ENCODE measurements around the gene TBL1X. TPM values are rescaled to one million over a fixed set of nuclear protein-coding genes. Genes with fewer than 3 reads are reported as not detected.

Gene TBL1X
- total RNA-seq, 1 donor from 2014 or later: 26.4 TPM

- H3K9ac ChIP-seq (ENCODE audit: low read length): no peak overlapping the region
- H4K20me1 ChIP-seq (ENCODE audit: insufficient read depth, low read length): peaks cover 7% of the 10 kb centered on the region
- H3K36me3 ChIP-seq (ENCODE audit: insufficient read depth, low read length): no peaks in the 10 kb centered on the region
- H3K4me2 ChIP-seq (ENCODE audit: low read length): no peak overlapping the region
- no peak overlapping the region for H3K27ac ChIP-seq (ENCODE audit: low read depth, low read length)
- no peak for DNase-seq (ENCODE audit: low read depth)
- Mint-ChIP-seq H3K27ac (ENCODE audit: unreplicated experiment) (no peak overlapping the region), H3K36me3 (ENCODE audit: low read depth, unreplicated experiment) (no peaks in the 10 kb centered on the region), H3K4me1 (ENCODE audit: low read depth, unreplicated experiment) (peaks cover 37% of the 10 kb centered on the region), H3K4me3 (ENCODE audit: unreplicated experiment) (no peak overlapping the region), H3K27me3 (ENCODE audit: low read depth, unreplicated experiment) (no peaks in the 10 kb centered on the region), H3K9me3 (ENCODE audit: unreplicated experiment) (no peaks in the 10 kb centered on the region)
- no peaks in the 10 kb centered on the region for H3K9me3 ChIP-seq (ENCODE audit: insufficient read depth, low read depth, low read length)
- no peaks in the 10 kb centered on the region for H3K27me3 ChIP-seq (ENCODE audit: insufficient read depth, low read length)
- no peak overlapping the region for H2AFZ ChIP-seq (ENCODE audit: low read depth, low read length)
- no peak for FAIRE-seq
- H3K4me1 ChIP-seq (ENCODE audit: insufficient read depth, low read length): peaks cover 21% of the 10 kb centered on the region
- H3K79me2 ChIP-seq (ENCODE audit: insufficient read depth, low read length): peaks cover 26% of the 10 kb centered on the region
- no peak for TF ChIP-seq EZH2 (IDR thresholded peaks at IDR 0.05; ENCODE audit: insufficient read depth, low read length)
- TF ChIP-seq, protein P1, sequence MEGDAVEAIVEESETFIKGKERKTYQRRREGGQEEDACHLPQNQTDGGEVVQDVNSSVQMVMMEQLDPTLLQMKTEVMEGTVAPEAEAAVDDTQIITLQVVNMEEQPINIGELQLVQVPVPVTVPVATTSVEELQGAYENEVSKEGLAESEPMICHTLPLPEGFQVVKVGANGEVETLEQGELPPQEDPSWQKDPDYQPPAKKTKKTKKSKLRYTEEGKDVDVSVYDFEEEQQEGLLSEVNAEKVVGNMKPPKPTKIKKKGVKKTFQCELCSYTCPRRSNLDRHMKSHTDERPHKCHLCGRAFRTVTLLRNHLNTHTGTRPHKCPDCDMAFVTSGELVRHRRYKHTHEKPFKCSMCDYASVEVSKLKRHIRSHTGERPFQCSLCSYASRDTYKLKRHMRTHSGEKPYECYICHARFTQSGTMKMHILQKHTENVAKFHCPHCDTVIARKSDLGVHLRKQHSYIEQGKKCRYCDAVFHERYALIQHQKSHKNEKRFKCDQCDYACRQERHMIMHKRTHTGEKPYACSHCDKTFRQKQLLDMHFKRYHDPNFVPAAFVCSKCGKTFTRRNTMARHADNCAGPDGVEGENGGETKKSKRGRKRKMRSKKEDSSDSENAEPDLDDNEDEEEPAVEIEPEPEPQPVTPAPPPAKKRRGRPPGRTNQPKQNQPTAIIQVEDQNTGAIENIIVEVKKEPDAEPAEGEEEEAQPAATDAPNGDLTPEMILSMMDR (IDR thresholded peaks at IDR 0.05; ENCODE audit: insufficient read depth, low read depth, low read length): no peak
- no peak overlapping the region for H3K4me3 ChIP-seq (ENCODE audit: insufficient read depth, low read depth, low read length)
Observed at GRCh38 chrX:9529223-9529622, 64.4 kb downstream of the TBL1X start.

- peak; percentile 92 for FAIRE-seq
- DNase-seq (ENCODE audit: low read depth): peak; percentile 82
- Mint-ChIP-seq H3K36me3 (ENCODE audit: low read depth, unreplicated experiment) (no peaks in the 10 kb centered on the region), H3K9me3 (ENCODE audit: unreplicated experiment) (no peaks in the 10 kb centered on the region), H3K4me1 (ENCODE audit: low read depth, unreplicated experiment) (peaks cover 46% of the 10 kb centered on the region), H3K27ac (ENCODE audit: unreplicated experiment) (peak overlapping the region; percentile 41), H3K27me3 (ENCODE audit: low read depth, unreplicated experiment) (no peaks in the 10 kb centered on the region), H3K4me3 (ENCODE audit: unreplicated experiment) (peak overlapping the region; percentile 74)
- peak overlapping the region; percentile 6 for H3K9ac ChIP-seq (ENCODE audit: low read length)
- no peak overlapping the region for H3K27ac ChIP-seq (ENCODE audit: low read depth, low read length)
- H3K79me2 ChIP-seq (ENCODE audit: insufficient read depth, low read length): peaks cover 26% of the 10 kb centered on the region
- no peak overlapping the region for H2AFZ ChIP-seq (ENCODE audit: low read depth, low read length)
- peak overlapping the region; percentile 25 for H3K4me3 ChIP-seq (ENCODE audit: insufficient read depth, low read depth, low read length)
- H3K27me3 ChIP-seq (ENCODE audit: insufficient read depth, low read length): no peaks in the 10 kb centered on the region
- H3K4me1 ChIP-seq (ENCODE audit: insufficient read depth, low read length): peaks cover 32% of the 10 kb centered on the region
- peaks cover 6% of the 10 kb centered on the region for H4K20me1 ChIP-seq (ENCODE audit: insufficient read depth, low read length)
- TF ChIP-seq EZH2 (IDR thresholded peaks at IDR 0.05; ENCODE audit: insufficient read depth, low read length): no peak
- TF ChIP-seq, protein P1 (IDR thresholded peaks at IDR 0.05; ENCODE audit: insufficient read depth, low read depth, low read length): no peak
- no peaks in the 10 kb centered on the region for H3K9me3 ChIP-seq (ENCODE audit: insufficient read depth, low read depth, low read length)
- H3K36me3 ChIP-seq (ENCODE audit: insufficient read depth, low read length): no peaks in the 10 kb centered on the region
- peak overlapping the region; percentile 79 for H3K4me2 ChIP-seq (ENCODE audit: low read length)
Observed at GRCh38 chrX:9530848-9531274, 66.0 kb downstream of the TBL1X start.

DNA sequence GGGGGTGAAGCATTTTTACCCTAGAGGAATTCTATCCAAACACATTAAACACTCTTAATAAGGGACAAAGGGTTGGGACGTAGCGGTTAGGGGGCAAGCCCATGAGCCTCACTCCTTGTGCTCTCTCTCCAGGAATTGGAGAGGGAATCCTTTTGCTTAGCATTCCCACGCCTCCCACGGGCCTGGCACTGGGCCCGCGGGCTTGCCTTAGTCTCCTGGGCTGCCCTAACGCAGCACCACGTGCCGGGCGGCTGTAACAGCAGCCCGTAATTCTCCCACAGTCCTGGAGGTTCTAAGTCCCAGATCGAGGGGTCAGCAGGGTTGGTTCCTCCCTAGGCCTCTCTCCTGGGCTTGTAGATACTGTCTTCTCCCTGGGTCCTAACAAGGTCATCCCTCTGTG, 67.5 kb downstream of the TBL1X start:
- H3K4me2 ChIP-seq (ENCODE audit: low read length): no peak overlapping the region
- no peak overlapping the region for H3K27ac ChIP-seq (ENCODE audit: low read depth, low read length)

More for the DNA sequence above, 67.5 kb downstream of the TBL1X start:
- no peaks in the 10 kb centered on the region for H3K9me3 ChIP-seq (ENCODE audit: insufficient read depth, low read depth, low read length)
- TF ChIP-seq, protein P1 (IDR thresholded peaks at IDR 0.05; ENCODE audit: insufficient read depth, low read depth, low read length): no peak
- no peak for TF ChIP-seq EZH2 (IDR thresholded peaks at IDR 0.05; ENCODE audit: insufficient read depth, low read length)
- FAIRE-seq (no peak), DNase-seq (ENCODE audit: low read depth) (peak; percentile 33)
- H3K4me3 ChIP-seq (ENCODE audit: insufficient read depth, low read depth, low read length): no peak overlapping the region
- H3K79me2 ChIP-seq (ENCODE audit: insufficient read depth, low read length): peaks cover 25% of the 10 kb centered on the region
- Mint-ChIP-seq H3K4me1 (ENCODE audit: low read depth, unreplicated experiment) (peaks cover 49% of the 10 kb centered on the region), H3K27me3 (ENCODE audit: low read depth, unreplicated experiment) (no peaks in the 10 kb centered on the region), H3K9me3 (ENCODE audit: unreplicated experiment) (no peaks in the 10 kb centered on the region), H3K27ac (ENCODE audit: unreplicated experiment) (peak overlapping the region; percentile 26), H3K4me3 (ENCODE audit: unreplicated experiment) (no peak overlapping the region), H3K36me3 (ENCODE audit: low read depth, unreplicated experiment) (no peaks in the 10 kb centered on the region)
- no peaks in the 10 kb centered on the region for H4K20me1 ChIP-seq (ENCODE audit: insufficient read depth, low read length)
- no peaks in the 10 kb centered on the region for H3K36me3 ChIP-seq (ENCODE audit: insufficient read depth, low read length)
- no peak overlapping the region for H2AFZ ChIP-seq (ENCODE audit: low read depth, low read length)
- H3K4me1 ChIP-seq (ENCODE audit: insufficient read depth, low read length): peaks cover 26% of the 10 kb centered on the region
- H3K9ac ChIP-seq (ENCODE audit: low read length): no peak overlapping the region
- no peaks in the 10 kb centered on the region for H3K27me3 ChIP-seq (ENCODE audit: insufficient read depth, low read length)

Measured in astrocyte (in vitro differentiated cells and primary cell).